Measurements from ENCODE around the gene SYCE3.
A peak's percentile ranks its signal among the peaks of the same experiment; 100 is the strongest.

SYCE3 gene

GRCh38 chr22:50575426-50575941 lies 12.8 kb upstream of the SYCE3 start (continued):
- TF ChIP-seq PATZ1 (tag by site-specific recombination; IDR thresholded peaks at IDR 0.05) (no peak), ZNF362 (tag by site-specific recombination; IDR thresholded peaks at IDR 0.05) (no peak), ZNF366 (tag by site-specific recombination; conservative IDR thresholded peaks at IDR 0.05) (no peak), ZNF677 (tag by site-specific recombination; IDR thresholded peaks at IDR 0.05) (no peak), ZNF202 (tag by site-specific recombination; IDR thresholded peaks at IDR 0.05; ENCODE audit: borderline replicate concordance) (no peak), AEBP2 (tag by site-specific recombination; IDR thresholded peaks at IDR 0.05; ENCODE audit: borderline replicate concordance) (no peak), ZNF19 (tag by site-specific recombination; IDR thresholded peaks at IDR 0.05; ENCODE audit: low read depth) (no peak), WT1 (tag by site-specific recombination; IDR thresholded peaks at IDR 0.05) (no peak), BCL6B (tag by site-specific recombination; IDR thresholded peaks at IDR 0.05) (no peak)

- Histone ChIP-seq H3K36me3 (ENCODE audit: control insufficient read depth in 2 of 2, insufficient read depth in 1 of 2, low read length in 2 of 2) (peaks cover 41 to 92% of the 10 kb centered on the region in 2 experiments), H3K4me3 (ENCODE audit: low read depth, low read length) (no peak overlapping the region), H3K9me3 (ENCODE audit: control insufficient read depth, insufficient read depth, low read depth, low read length) (no peaks in the 10 kb centered on the region), H3K4me1 (ENCODE audit: control insufficient read depth, insufficient read depth, low read length) (no peaks in the 10 kb centered on the region), H3K27ac (ENCODE audit: extremely low read depth, low read depth, low read length) (no peak overlapping the region)
- POLR2A ChIA-PET: interaction anchor here (1.1 to 3.3 kb wide), 3 partner anchors 11 to 49 kb away, joined by 3 to 13 read pairs (median 3); partner anchors contain the start of genes SCO2 and SYCE3
- CTCF ChIA-PET: interaction anchor here (1.0 to 3.1 kb wide), 4 partner anchors 11 to 118 kb away, joined by 4 to 35 read pairs (median 22); partner anchors contain the start of gene SYCE3
- no peak for TF ChIP-seq ZFP69B (tag by site-specific recombination; IDR thresholded peaks at IDR 0.05)
- TF ChIP-seq ZNF704 (tag by site-specific recombination; IDR thresholded peaks at IDR 0.05): no peak
Measured at GRCh38 chr22:50574383-50574755, 11.7 kb upstream of the SYCE3 start.

- H3K27ac ChIP-seq (ENCODE audit: extremely low read depth, low read depth, low read length): 0 out of 2 replicates have a peak overlapping the region, but pooled peaks have one; percentile 4
- TF ChIP-seq GLIS1 (tag by site-specific recombination; IDR thresholded peaks at IDR 0.05): no peak
- TF ChIP-seq ZNF792 (tag by site-specific recombination; IDR thresholded peaks at IDR 0.05): no peak
- TF ChIP-seq ZNF19 (tag by site-specific recombination; IDR thresholded peaks at IDR 0.05; ENCODE audit: low read depth): no peak
- no peak for TF ChIP-seq ZNF560 (tag by site-specific recombination; IDR thresholded peaks at IDR 0.05; ENCODE audit: borderline replicate concordance)
- no peak for TF ChIP-seq EGR2 (tag by site-specific recombination; IDR thresholded peaks at IDR 0.05; ENCODE audit: low read depth)
- no peak for TF ChIP-seq ZNF571 (tag by site-specific recombination; IDR thresholded peaks at IDR 0.05)
- no peak for TF ChIP-seq ZNF211 (tag by site-specific recombination; IDR thresholded peaks at IDR 0.05; ENCODE audit: low read depth)
- no peak for TF ChIP-seq ZNF175 (tag by site-specific recombination; IDR thresholded peaks at IDR 0.05)
- no peak for TF ChIP-seq ZNF324 (tag by site-specific recombination; IDR thresholded peaks at IDR 0.05)
- no peak for TF ChIP-seq ZNF664 (tag by site-specific recombination; IDR thresholded peaks at IDR 0.05)
- TF ChIP-seq ZNF416 (tag by site-specific recombination; IDR thresholded peaks at IDR 0.05): no peak
- TF ChIP-seq PBX3 (CRISPR knock-in tag; IDR thresholded peaks at IDR 0.05): no peak
- H3K4me1 ChIP-seq (ENCODE audit: control insufficient read depth, insufficient read depth, low read length): no peaks in the 10 kb centered on the region
- CTCF ChIA-PET: interaction anchor here (0.6 to 3.1 kb wide), 4 partner anchors 10 to 48 kb away, joined by 4 to 35 read pairs (median 10); partner anchors contain the start of gene SYCE3
- no peaks in the 10 kb centered on the region for H3K9me3 ChIP-seq (ENCODE audit: control insufficient read depth, insufficient read depth, low read depth, low read length)
- H3K36me3 ChIP-seq (ENCODE audit: control insufficient read depth in 2 of 2, insufficient read depth in 1 of 2, low read length in 2 of 2): peaks cover 37 to 92% of the 10 kb centered on the region in 2 experiments
- POLR2A ChIA-PET: interaction anchor here (1.1 to 2.6 kb wide), 3 partner anchors 8 to 48 kb away, joined by 3 to 15 read pairs (median 7); partner anchors contain the start of genes CHKB and SCO2
- no peak overlapping the region for H3K4me3 ChIP-seq (ENCODE audit: low read depth, low read length)
Measured at GRCh38 chr22:50573491-50574382, 11.0 kb upstream of the SYCE3 start.
